ENCODE results near the gene PCDHGB4. TPM values are rescaled to one million over a fixed set of nuclear protein-coding genes. Genes with fewer than 3 reads are reported as not detected.

PCDHGB4 gene
- total and polyA plus RNA-seq, 2 of the 8 experiments (the other 6 are each of a cell fraction or from before 2014, with no cell fraction given), result 8.0 to 9.1 TPM

GRCh38 chr5:141439411-141440141 is 52.1 kb downstream of the PCDHGB4 start:
- H3K79me1 ChIP-seq (ENCODE audit: low read depth, low read length), result no peaks in the 10 kb centered on the region
- peaks cover 2 to 6% of the 10 kb centered on the region in 2 experiments; a peak in 1 of 4 replicates for H3K9me3 ChIP-seq (ENCODE audit: insufficient read depth in 2 of 2, low read depth in 1 of 2, low read length in 1 of 2)
- no peaks in the 10 kb centered on the region for H3K79me2 ChIP-seq (ENCODE audit: control insufficient read depth in 1 of 2, insufficient read depth in 2 of 2, low read length in 2 of 2)
- 81% methylated on average over 10 of the region's 10 CpGs; no CpG with 5 or more reads in 1 of the 2 experiments for WGBS, 2 experiments (ENCODE audit: extremely low coverage in 1 of 2, insufficient coverage in 1 of 2, insufficient read length in 1 of 2, insufficient replicate concordance in 2 of 2, low coverage in 1 of 2, low lambda C conversion rate in 2 of 2, missing lambda C conversion rate in 1 of 2)
- no peaks in the 10 kb centered on the region for H3K4me1 ChIP-seq (replicated peaks in 1 of 4; ENCODE audit: control insufficient read depth in 3 of 4, insufficient read depth in 4 of 4, low read length in 3 of 4)
- no peak overlapping the region for H3K14ac ChIP-seq (ENCODE audit: insufficient read length)
- H3K4me3 ChIP-seq (ENCODE audit: extremely low read depth in 1 of 4, insufficient read depth in 2 of 4, low read depth in 3 of 4, low read length in 4 of 4), result no peak overlapping the region
- FAIRE-seq (no peak), DNase-seq (ENCODE audit: low read depth in 1 of 2, low spot score in 2 of 2) (no peak)
- no peak overlapping the region for H2BK120ac ChIP-seq (replicated peaks; ENCODE audit: low read depth, low read length)
- no peak overlapping the region for H2AFZ ChIP-seq (ENCODE audit: low read length)
- TF ChIP-seq USF2 (IDR thresholded peaks at IDR 0.05; ENCODE audit: low read length), result no peak
- no peak for TF ChIP-seq RNF2 (IDR thresholded peaks at IDR 0.05; ENCODE audit: borderline replicate concordance, low read depth, low read length, missing control alignments, poor library complexity, severe bottlenecking)
- TF ChIP-seq RAD21 (IDR thresholded peaks at IDR 0.05 in 1 of 2, conservative IDR thresholded peaks at IDR 0.05 in 1 of 2; ENCODE audit: low read depth in 2 of 2, low read length in 2 of 2), result peak in 1 of 2 experiments; percentile 33; a peak in 2 of 4 replicates
- no peak overlapping the region for H3K18ac ChIP-seq (ENCODE audit: extremely low read depth, low read length)
- no peaks in the 10 kb centered on the region for H3K36me3 ChIP-seq (ENCODE audit: control insufficient read depth in 2 of 4, insufficient read depth in 4 of 4, low read length in 3 of 4)
- no peak overlapping the region for H2BK5ac ChIP-seq (ENCODE audit: low read depth, low read length)
- no peak overlapping the region for H3K23ac ChIP-seq (ENCODE audit: insufficient read length)
- no peak overlapping the region for H4K8ac ChIP-seq (ENCODE audit: extremely low read depth, insufficient read depth, low read length)
- H2BK15ac ChIP-seq (ENCODE audit: low read length), result no peak overlapping the region
- no peak overlapping the region for H3K4ac ChIP-seq (replicated peaks; ENCODE audit: insufficient read length, low read depth, low read length)
- H4K5ac ChIP-seq (ENCODE audit: insufficient read length, low read depth, low read length), result no peak overlapping the region
- POLR2A ChIA-PET (ENCODE audit: partially characterized antibody), result interaction anchor here (0.9 to 1.0 kb wide), 2 partner anchors 70 to 195 kb away, joined by 3 to 6 read pairs; partner anchors contain the start of gene PCDHB15
- no peak overlapping the region for H3K27ac ChIP-seq (ENCODE audit: low read depth, low read length)
- no peak overlapping the region for H2BK20ac ChIP-seq (ENCODE audit: low read length)
- peaks cover 0 to 2% of the 10 kb centered on the region in 2 experiments for H4K20me1 ChIP-seq (replicated peaks in 1 of 2; ENCODE audit: control insufficient read depth in 1 of 2, insufficient read depth in 2 of 2, low read length in 2 of 2)
- CTCF ChIA-PET (ENCODE audit: partially characterized antibody), result interaction anchor here (0.6 to 4.9 kb wide), 27 partner anchors 9 to 226 kb away, joined by 3 to 22 read pairs (median 4); partner anchors contain the start of genes PCDHB13, PCDHGA10, PCDHGA11 and PCDHGA12
- no peak overlapping the region for H2BK12ac ChIP-seq (ENCODE audit: low read depth, low read length)
- H4K91ac ChIP-seq (replicated peaks; ENCODE audit: insufficient read length, low read length), result no peak overlapping the region
- no peaks in the 10 kb centered on the region for H3K23me2 ChIP-seq (ENCODE audit: low read depth, low read length)
- no peaks in the 10 kb centered on the region for H3K27me3 ChIP-seq (replicated peaks in 1 of 4; ENCODE audit: control insufficient read depth in 3 of 4, extremely low read depth in 1 of 4, insufficient read depth in 3 of 4, low read length in 3 of 4)
- no peak overlapping the region for H3K56ac ChIP-seq (replicated peaks; ENCODE audit: insufficient read length, low read depth, low read length)
- H3K4me2 ChIP-seq (ENCODE audit: insufficient read depth in 1 of 2, low read depth in 2 of 2, low read length in 2 of 2), result no peak overlapping the region
- no peak overlapping the region for H3K9ac ChIP-seq (replicated peaks in 1 of 4; ENCODE audit: extremely low read depth in 1 of 4, low read depth in 3 of 4, low read length in 3 of 4)
- H2AK5ac ChIP-seq (ENCODE audit: low read depth, low read length), result no peak overlapping the region

Data from H1 (cell line).